Activated gamma-delta T cell treated with anti-CD3 and anti-CD28 coated beads, Interleukin-2, amount 50 U/mL, for 16 hours (primary cell): ENCODE results near the gene GRK4.
"Not testable (repeated sequence)": the region's sequence is repeated elsewhere in the genome, so short reads cannot be mapped to it uniquely, and the experiment has no call there.

Experiments used
- DNase-seq: peaks from one replicate; pipeline ENCODE4 v3.0.0-alpha.2; 2020; ENCODE audit warnings: low read depth

The GRK4 gene

DNA sequence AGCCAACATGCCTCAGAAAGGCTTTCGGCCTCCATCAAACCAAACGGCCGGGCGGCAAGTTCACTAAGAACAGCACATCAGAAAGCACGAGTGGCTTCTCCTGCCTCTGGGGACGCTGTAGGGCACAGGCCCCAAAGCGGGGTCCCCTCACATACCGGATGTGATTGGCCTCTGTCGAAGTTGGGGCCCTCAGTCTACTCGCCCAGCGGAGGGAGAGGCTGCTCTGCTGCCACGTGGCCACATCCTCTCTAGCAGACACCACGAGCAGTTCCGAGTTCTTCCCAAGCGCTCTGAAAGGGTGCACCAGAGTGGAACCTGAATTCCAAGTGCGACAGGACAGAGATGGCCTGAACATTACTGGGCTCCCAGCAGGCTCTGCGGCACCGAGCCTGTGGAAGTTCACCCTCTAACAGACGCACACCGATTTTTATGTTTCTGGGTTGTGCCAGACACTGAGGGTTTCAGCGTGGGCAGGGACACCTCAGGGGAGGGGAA is 21.3 kb upstream of the GRK4 start:
- no peak for DNase-seq

DNA sequence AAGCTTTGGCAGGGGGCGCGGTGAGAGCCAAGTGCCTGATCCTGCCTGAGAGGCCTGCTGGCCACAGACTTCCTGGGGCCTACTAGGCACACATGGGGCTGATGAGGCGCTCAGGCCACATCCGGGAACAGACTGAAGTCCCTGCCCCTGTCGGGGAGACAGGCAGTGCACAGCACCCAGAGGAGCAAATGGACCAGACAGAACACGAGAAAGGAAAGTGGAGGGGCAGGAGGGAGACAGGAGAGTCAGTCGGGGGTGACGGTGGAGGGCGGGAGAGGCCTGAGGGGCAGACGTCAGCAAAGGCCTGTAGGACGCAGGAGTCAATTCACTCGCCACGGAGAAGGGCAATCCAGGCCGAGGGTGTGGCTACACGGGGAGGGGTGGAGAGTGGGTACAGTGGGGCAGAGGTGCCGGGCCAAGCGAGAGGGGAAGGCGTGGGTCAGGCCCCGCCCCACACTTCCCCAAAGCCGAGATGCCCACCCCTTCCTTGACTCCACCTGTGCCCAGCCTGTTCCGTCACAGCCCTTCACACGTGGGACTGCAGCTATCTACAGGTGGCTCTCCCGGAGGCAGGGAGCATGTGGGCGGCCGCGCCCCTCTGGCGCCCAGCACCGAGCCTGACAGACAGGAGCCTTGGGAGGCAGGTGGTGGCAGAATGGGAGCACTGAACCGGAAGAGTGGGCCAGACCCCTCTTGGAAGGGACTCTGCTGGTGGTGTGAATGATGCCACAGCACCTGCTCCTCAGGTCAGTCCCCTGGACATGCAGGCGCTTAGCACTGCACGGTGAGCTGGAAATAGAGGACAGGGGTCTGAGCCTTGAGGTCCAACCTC is 20.6 kb upstream of the GRK4 start:
- DNase-seq, result no peak

DNA sequence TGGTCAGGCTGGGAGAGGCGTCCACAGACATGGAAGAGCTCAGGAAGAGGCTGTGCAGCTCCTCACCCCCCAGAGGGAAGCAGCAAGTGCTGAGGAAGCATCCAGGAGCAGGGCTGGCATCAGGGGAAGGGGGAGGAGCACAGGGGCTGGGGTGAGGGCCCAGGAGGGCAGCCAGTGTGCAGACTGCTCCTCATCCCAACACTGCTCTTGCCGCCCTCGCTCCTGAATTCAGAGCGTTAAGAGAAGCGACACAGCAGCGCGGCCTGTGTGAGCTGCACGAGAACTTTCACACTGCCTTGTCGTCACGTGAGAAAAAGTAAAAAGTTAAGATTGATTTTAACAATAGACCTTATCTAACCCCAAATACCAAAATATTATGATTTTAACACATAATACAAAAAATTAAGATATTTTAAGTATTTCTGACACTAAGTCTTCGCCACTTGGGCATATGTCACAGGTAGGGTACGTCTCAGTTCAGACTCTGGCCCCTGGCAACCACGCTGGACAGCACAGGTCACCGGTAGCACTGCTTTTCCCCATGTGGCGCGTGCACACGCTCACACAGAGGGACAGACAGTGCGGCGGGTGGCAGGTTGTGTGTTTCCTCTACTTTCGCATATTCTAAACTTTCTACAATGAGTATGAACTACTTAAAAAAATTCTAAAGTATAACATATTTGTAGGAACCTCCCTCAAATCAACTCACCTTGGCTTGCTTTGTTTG is 19.8 kb upstream of the GRK4 start:
- no peak for DNase-seq

DNA sequence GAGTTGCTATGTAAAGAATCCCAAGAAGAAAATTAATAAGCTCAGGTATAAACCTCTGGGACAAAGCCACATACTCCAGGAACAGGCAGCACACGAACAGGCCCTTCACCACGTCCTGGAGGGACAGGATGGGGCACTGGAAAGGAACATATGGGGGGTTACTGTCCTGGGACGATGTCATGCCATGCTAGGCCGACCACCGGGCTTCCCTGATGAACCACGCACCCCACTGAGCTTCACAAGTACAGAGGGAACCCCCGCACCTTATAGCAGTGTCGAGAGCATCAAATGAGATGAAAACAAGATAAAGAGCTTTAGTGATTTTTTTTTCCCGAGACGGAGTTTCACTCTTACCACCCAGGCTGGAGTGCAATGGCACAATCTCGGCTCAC is 19.3 kb upstream of the GRK4 start:
- DNase-seq, result no peak

DNA sequence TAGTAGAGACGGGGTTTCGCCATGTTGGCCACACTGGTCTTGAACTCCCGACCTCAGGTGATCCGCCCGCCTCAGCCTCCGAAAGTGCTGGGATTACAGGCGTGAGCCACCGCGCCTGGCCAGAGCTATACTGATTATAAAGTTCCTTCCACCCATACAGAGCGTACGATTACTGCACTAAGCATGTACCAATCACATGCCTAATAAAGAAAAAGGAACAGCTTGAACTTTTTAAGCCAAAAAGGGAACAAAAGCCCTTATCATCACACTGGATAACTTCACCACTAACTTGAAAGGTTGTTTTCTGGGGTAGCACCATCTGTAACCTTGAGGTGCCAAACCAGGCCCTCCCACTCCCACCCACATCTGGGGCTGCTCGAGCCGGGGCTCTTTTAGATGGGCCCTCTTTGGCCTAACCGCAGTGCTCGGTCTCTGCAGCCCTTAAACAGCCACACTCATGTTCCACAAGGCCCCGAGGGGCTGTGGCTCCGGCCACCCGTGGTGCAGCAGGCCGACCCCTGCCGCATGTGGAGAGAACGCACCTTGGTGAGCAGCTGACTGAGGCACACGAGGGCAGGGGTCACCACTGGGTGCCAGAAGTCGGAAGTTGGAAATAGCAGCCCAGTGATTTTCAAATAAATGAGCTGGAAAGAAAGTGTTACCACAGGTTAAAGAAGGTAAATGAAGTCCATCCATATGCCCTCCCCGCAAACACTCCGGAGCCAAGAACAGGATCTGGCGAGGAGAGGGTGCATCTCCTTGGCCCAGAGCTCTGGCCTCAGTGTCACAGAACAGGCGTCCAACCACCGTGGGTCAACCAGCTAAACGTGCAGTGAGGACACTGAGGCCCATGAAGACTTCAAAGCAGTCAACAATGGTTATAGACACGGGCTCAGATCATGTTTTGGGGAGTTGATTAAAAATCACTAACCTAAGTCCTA is 18.5 kb upstream of the GRK4 start:
- no peak for DNase-seq

DNA sequence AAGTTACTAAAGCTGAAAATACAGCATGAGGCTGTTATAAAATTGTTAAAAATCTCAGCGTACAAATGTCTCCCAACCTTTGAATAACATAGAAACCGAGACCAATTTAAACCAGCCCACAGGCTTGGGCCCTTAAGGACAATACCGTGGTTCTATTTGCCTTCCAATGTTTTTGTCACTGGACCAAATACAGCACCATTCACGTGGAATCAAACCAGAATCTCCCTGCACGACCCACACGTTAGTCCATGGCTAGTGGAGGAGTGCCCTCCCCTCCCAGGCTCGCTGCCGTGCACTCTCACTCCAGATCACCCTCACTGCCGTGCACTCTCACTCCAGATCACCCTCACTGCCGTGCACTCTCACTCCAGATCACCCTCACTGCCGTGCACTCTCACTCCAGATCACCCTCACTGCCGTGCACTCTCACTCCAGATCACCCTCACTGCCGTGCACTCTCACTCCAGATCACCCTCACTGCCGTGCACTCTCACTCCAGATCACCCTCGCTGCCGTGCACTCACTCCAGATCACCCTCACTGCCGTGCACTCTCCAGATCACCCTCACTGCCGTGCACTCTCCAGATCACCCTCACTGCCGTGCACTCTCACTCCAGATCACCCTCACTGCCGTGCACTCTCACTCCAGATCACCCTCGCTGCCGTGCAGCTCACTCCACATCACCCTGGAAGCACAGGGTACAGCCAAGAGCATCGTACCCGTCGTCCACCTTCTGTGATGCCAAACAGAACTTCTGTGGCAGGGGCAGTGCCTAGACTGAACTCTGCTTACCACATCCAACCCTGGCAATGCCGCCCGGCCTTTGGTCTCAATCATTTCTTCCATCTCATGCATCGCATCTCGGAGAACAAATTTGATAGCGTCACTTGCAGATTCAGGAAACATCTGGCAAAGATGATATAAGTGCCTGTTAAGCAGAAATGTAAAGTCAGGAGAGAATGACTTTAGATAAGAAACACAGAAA is 17.5 kb upstream of the GRK4 start:
- DNase-seq, result not testable (repeated sequence)

DNA sequence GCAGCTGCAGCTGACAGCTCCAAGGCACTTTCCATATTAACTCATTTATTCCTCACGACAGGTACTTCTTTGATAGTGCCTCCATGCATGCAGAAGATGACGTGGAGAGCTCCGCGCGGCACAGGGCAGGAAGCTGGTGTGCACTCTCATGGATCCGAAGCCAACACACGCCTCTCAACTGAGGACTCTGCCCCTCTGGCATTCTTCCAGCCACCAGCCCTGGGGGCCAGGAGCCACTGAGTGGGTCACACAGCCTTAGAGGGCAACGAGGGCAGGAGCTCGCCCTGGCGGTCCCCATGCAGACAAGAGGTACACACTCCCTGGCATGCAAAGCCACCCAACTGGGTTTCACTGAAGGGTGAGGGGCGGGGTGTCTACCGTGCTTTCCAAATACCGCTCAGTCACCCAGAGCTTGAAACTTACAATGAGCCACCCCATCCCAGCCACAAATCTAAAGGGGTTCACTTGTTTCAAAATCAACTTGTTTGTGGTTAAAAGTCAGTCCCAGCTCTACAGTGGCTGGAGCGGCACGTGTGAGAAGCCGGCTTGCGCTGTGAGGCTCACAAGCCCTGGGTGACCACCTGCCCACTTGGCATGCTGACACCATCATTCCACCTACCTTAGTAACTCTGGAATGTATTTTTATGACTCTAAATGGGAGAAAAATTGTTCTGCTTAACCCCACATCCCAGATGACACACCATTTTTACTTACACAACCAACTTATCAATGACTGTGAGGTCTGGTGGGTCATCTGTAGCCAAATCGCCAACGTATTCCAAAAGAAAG is 16.4 kb upstream of the GRK4 start:
- no peak for DNase-seq

DNA sequence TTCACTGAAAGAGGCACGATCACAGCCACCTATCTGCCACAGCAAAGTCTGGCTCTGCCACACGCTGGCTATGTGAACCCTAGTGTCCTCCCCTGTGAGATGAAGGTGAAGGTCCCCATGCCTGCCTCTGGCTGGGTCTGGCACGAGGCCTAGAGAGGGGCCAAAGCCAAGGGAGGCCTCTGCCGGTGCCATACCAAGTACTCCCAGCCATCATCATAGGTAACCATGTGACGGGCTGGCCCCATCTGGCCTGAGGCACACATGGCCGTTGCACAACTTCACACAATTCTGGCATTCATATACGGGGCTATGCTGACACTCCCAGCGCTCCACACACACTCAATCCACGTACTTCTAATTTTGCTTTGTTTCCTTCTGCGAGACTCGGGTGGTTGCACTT is 15.4 kb upstream of the GRK4 start:
- DNase-seq, result no peak

DNA sequence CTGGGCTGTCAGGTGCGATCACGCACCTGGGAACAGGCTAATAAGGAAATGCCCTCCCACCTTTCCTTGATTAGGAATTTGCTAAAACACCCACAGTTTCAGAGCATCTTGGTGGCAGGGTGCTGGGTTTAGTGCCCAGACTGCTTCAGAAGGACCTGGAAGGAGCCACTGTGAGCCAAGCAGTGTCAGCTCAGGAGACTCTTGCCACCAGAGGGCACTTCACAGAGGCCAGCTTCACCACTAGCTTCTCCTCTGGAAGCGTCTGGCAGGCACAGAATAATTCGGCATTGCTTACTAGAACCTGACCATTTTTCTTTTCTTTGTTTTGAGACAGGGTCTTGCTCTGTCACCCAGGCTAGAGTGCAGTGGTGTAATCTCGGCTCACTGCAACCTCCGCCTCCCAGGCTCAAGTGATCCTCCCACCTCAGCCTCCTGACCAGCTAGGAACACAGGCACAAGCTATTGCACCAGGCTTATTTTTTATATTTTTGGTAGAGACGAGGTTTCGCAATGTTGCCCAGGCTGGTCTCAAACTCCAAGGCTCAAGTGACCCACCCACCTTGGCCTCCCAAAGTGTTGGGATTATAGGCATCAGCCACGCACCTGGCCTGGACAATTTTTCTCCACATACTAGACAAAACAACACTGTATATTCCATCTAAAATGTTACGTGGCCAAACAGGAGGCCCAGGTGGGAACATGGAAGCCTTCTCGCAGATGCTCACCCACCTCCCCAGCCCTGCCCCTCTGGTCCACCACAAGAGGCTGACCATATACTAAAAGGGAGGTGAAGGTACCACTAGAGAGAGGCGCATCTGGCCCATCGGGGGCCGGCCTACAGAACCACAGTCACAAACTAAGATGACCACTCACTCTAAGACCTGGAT is 14.2 kb upstream of the GRK4 start:
- DNase-seq, result no peak

DNA sequence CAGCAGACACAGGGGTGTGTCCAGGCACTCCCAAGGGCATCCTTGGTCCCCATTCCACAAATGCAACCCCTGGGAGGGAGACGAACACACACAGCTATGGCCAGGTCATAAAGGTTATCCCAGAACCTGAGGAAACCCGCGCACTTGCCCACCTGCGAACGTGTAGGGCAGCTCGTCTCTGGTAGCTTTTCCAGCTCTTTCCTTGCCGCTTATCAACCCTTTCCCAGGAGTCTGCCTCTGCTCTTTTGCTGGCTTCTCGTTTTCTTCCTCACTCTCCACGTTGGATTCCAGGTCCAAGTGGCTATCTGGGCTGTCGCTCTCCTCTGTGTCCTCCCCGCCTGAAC is 13.6 kb upstream of the GRK4 start:
- DNase-seq, result no peak

DNA sequence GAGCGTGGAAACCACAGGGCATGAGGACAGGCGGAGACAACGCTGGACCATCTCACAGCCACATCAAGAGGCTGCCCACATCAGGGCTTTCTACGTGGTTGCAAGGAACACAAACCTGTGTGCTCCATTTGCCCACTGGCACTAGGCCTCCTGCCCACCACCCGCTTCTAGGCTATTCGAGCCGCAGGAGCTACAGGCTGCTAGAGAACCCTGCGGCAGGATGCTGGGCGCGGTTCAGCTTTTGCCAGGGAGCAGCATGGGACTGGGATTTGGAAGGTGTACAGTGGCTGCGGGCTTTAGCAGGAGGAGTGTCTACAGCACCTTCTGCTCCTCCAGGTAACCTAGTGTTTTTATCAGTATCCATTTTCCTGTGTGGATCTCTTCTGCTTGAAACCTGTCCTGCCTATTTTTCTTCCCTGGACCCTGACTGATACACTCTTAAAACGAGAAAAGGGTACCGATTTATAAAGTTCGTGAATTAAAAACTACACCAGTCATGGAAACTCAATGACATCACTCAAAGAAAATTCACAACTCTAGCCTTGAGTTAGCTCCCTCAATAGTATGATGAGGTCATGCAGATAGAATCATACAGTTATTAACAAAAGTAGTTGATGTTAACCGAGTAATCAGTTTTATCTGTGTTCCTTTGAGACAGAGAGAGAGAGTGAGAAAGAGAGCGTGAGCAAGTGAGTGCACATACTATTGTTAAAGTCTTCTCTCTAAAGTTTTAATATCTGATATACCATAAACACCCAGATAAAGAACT is 13.0 kb upstream of the GRK4 start:
- no peak for DNase-seq

DNA sequence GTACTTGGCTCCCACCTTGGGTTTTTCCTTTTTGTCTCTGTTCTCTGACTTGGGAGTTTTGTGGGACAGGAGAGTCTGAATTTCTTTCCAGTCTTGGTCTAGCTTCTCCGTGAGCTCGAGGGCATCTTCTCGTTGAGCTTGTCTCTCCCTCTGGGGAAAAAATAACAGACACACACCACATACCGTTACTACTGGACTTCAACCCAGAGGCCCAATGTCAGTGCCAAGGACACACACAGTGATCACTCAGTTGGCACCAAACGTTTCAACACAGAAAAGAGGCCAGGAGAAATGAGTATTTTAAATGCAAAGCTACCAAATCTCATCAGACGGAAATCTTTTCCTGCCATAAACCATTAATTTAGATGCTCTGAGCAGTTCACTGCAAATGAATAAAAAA is 9.9 kb upstream of the GRK4 start:
- DNase-seq, result no peak

DNA sequence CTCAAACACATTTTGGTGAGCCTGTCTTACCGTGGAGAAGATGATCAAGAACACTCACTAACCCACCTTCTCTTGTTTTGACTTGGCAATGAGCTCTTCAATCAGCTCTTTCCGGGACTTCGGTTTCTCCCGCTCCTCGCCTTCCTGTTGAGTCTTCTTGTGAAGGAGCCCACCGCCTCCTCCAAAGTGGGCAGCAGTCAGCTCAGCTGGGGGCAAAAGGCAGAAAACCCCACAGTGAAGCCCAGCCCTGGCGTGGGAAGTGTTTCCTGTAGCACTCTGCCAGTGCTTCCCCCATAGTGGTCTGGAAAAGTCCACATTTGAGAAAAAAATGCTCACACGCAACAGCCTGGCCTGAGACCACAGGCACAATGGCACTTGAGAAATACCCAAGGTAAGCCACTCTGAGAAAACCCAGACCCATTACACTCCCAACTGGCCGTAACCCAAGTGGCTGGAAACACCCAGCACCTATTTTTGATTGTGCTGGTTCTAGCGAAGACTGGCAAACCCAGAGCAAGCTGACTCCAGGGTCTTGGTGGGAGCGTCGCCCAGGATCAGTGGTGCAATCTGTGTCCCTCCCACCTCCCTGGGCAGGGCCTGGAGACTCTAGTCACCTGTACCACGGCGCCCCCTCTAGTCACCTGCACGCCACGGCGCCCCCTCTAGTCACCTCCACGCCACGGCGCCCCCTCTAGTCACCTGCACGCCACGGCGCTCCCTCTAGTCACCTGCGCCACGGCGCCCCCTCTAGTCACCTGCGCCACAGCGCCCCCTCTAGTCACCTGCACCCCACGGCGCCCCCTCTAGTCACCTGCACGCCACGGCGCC is 8.8 kb upstream of the GRK4 start:
- DNase-seq, result no peak

DNA sequence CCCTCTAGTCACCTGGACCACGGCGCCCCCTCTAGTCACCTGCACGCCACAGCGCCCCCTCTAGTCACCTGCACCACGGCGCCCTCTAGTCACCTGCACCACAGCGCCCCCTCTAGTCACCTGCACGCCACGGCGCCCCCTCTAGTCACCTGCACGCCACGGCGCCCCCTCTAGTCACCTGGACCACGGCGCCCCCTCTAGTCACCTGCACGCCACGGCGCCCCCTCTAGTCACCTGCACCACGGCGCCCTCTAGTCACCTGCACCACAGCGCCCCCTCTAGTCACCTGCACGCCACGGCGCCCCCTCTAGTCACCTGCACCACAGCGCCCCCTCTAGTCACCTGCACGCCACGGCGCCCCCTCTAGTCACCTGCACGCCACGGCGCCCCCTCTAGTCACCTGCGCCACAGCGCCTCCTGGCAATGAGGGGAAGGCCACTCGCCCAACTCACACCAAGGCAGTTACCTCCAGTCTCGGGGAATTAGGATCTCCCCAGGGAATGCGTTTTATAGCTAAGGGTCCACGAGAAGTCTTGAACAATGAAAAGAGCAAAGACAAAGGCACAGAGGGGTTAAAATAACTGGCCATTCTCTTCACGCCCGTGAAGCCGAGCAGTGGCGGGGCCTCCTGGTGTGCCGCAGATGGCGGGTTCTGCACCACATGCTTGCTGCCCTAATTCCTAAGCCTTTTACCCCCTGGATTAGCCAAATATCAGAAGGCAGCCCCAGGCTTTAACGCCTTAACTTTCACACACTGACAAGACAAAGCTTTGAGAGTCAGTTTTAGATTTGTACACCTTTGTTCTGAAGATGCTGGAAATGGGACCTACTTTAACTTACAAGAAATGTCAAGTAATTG is 8.0 kb upstream of the GRK4 start:
- not testable (repeated sequence) for DNase-seq

DNA sequence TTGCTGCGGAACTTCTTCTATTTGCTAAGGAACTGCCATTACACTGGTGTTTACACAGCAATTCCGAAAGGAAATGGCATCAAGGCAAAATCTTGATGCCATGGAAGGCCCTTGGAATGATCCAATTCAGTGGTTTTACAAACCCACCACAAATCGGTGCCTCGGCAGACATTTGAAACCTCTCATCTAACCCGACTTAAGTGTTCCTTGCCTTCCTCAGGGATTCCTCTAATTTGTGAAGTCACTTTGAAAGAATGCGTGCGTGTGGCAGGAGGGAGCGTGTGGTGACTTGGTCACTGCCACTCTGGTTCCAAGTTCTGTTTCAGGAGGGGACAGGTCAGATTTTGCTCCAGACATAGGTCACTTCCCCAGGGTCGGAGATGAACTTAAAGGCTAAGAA is 4.9 kb upstream of the GRK4 start:
- no peak for DNase-seq

DNA sequence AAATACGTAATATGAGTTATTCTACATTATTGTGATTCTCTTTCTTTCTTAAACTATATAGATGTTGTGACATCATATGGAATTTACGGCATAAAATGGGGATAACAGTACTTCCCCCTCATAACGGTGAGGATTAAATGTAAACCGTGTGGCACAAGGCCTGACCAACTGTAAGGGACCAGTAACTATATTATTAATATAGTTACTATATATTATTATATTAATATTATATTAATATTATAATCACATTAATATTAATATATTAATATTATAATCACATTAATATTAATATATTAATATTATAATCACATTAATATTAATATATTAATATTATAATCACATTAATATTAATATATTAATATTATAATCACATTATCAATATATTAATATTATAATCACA is 2.9 kb upstream of the GRK4 start:
- DNase-seq, result not testable (repeated sequence)

DNA sequence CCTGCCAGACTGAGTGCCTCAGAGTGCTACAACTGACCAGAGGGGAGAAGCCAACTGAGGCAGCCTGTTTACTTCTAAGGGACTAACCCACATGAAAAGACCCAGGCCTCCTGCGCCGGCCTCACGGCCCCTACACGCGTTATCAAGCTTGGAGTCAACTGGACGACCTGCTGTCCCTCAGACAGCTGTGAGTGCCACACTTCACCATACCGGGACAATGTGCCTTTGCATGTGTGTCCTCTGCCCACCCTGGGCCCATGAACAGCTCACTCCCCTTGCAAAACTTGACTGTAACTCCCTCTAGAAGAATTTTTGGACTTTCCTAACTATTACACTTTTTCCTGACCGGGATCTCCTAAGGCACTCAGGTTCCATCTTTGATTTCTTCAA is 2.0 kb upstream of the GRK4 start:
- no peak for DNase-seq
